ENCODE results near the gene ADAMTSL4. TPM values are rescaled to one million over a fixed set of nuclear protein-coding genes. Genes with fewer than 3 reads are reported as not detected.

ADAMTSL4 gene
- total RNA-seq, 1 experiment from 2014 or later, result 0.60 TPM

- no peak for DNase-seq (ENCODE audit: low read depth)
Observed at GRCh38 chr1:150534002-150534401, 15.2 kb upstream of the ADAMTSL4 start.

- peak; percentile 42 for DNase-seq (ENCODE audit: low read depth)
Observed at GRCh38 chr1:150535511-150536287, 13.5 kb upstream of the ADAMTSL4 start.

GRCh38 chr1:150536836-150537731, 12.1 kb upstream of the ADAMTSL4 start:
- no peak for DNase-seq (ENCODE audit: low read depth)

- DNase-seq (ENCODE audit: low read depth), result peak; percentile 32
Observed at GRCh38 chr1:150537732-150538684, 11.2 kb upstream of the ADAMTSL4 start.

GRCh38 chr1:150543500-150544143, 5.6 kb upstream of the ADAMTSL4 start:
- no peak for DNase-seq (ENCODE audit: low read depth)

- no peak for DNase-seq (ENCODE audit: low read depth)
Observed at GRCh38 chr1:150544204-150544603, 5.0 kb upstream of the ADAMTSL4 start.

GRCh38 chr1:150545486-150546032, 3.6 kb upstream of the ADAMTSL4 start:
- no peak for DNase-seq (ENCODE audit: low read depth)

- DNase-seq (ENCODE audit: low read depth), result no peak
Observed at GRCh38 chr1:150546294-150546937, 2.8 kb upstream of the ADAMTSL4 start.

GRCh38 chr1:150548324-150548631, 930 bp upstream of the ADAMTSL4 start:
- DNase-seq (ENCODE audit: low read depth), result no peak

GRCh38 chr1:150549496-150550221, 451 bp downstream of the ADAMTSL4 start:
- no peak for DNase-seq (ENCODE audit: low read depth)

GRCh38 chr1:150550222-150551050, 1.2 kb downstream of the ADAMTSL4 start:
- DNase-seq (ENCODE audit: low read depth), result peak; percentile 36

- DNase-seq (ENCODE audit: low read depth), result no peak
Observed at GRCh38 chr1:150551051-150551783, 2.0 kb downstream of the ADAMTSL4 start.

- no peak for DNase-seq (ENCODE audit: low read depth)
Observed at GRCh38 chr1:150551784-150552127, 2.5 kb downstream of the ADAMTSL4 start.

GRCh38 chr1:150552128-150552910, 3.1 kb downstream of the ADAMTSL4 start:
- peak; percentile 68 for DNase-seq (ENCODE audit: low read depth)

GRCh38 chr1:150552911-150553289, 3.7 kb downstream of the ADAMTSL4 start:
- DNase-seq (ENCODE audit: low read depth), result no peak

- DNase-seq (ENCODE audit: low read depth), result no peak
Observed at GRCh38 chr1:150553392-150554085, 4.3 kb downstream of the ADAMTSL4 start.

- no peak for DNase-seq (ENCODE audit: low read depth)
Observed at GRCh38 chr1:150554086-150554452, 4.9 kb downstream of the ADAMTSL4 start.
